Dermis microvascular lymphatic vessel endothelial cell (primary cell): ENCODE data around the gene RNF148. TPM values are rescaled to one million over a fixed set of nuclear protein-coding genes. Genes with fewer than 3 reads are reported as not detected.

Experiments
- DNase-seq, 2 donors: peaks; one replicate each; pipeline versions ENCODE4 v3.0.0 to v3.0.0-alpha.2; 2010; ENCODE audit warnings: low read depth in 2 of 2
- total RNA-seq: library from RNA; depleted of rRNA; stranded (reverse); fragments of >200 nt; gene quantifications from 2 replicates; pipeline ENCODE4 v1.2.1, GENCODE V29; 2014

The RNF148 gene
- 0.51 and 0.89 TPM in 2 replicates for total RNA-seq

DNA sequence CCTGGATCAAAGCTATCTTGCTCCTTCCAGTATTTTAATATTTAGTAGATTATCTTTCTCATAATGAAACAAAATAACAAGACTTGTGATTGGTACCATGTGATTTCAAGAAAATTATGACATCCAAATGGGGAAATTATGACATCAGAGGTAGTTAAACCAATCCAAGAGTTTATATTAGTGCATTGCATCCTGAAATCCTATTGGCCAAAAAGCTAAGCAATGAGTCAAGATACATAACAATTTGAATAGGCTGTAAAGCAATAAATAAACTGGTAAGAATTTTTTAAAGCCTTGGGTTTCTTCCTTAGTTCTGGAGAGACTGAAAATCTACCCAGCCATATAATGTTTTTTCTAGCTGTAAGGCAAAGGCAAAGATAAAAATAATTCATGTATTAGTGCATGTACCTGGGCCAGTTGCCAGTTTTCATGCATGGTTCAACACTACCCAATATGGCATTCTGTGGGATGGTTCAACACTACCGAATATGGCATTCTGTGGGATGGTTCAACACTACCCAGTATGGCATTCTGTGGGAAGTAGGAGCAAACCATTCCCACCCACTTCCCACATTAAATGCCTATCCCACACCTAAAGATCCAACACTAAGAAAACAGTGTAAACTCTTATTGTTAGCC, at the start of gene RNF148:
Gene RNF148, minus strand, starts transcription at position 51 of the 639 bp plus-strand sequence. CDS start 172 bp downstream, outside the sequence.
- DNase-seq, result no peak

GRCh38 chr7:122750389-122750788, 47.7 kb upstream of the RNF148 start:
- DNase-seq, result no peak

DNA sequence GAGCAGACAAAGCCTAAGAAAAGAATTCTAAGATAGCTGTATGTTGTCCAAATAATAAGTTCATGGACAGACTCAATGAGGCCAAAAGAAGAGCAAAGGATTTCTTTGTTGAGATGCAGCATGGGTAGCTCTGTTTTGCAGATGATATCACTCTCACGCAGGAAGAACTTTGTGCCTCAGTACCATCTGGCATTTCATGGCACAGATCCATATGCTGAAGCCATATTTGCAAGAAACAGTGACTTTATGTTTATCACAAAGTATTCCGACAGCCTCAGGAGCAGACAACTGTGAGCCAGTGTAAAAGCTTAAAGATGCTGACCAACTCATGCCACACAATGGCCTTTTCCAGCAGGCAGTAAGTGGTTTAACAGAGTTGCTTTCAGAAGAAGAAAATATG, 45.5 kb upstream of the RNF148 start:
- no peak for DNase-seq

- DNase-seq, result no peak
Measured at GRCh38 chr7:122746948-122747347, 44.2 kb upstream of the RNF148 start.

DNA sequence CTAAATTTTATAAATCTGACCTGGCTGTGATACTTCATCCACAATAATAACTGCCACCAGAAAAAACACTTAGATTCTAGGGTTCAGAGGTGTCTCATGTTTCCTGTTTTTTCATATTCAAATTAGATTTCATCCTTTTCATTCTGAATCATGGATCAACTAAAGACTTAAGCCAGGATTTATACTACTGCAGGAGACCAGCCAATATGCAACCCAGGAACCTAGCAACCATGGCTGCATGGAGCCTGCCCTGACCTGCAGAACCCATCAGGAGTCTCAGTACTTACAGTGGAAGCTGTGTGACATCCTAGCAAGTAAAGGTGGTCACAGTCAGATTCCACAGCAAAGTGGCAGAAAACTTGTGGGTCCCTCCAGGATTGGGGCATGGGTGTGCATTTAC, 40.5 kb upstream of the RNF148 start:
- peak in 1 of 2 donors; percentile 24 for DNase-seq

DNA sequence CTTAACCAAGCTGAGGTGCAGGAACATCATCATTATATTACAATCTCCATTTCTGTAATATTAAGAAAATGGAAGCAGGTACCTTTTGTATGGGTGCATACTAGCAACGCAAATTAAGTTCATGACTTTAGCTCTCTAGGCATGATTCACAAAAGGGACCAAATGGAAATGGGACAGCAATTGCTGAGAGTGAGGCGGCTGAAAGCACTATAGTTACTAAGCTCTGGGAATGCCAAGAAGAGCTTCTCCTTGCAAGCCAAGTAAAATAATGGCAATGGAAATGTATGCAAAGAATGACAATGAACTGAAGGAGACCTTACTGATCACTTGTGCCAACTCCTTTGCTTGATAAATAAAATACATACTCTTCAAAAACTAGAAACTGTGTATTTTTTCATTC, 36.2 kb upstream of the RNF148 start:
- DNase-seq, result no peak

GRCh38 chr7:122736183-122736582, 33.5 kb upstream of the RNF148 start:
- DNase-seq, result no peak

DNA sequence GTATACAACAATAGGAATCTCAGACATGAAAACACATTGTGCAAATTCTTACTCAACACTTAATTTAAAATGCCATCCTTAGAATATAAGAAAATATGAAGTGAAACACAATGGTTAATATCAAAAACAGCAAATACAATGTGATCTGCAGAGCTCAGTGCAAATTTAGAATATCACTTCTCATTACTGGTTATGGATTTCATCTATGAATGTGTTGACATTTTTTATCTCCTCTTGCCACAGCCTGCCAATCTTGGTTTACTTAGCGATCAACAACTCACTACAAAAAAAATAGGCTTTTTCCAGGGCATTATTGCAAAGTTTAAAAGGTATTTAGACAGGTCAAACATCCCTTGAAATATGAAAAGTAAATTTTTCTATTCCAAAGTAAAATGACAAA, 25.0 kb upstream of the RNF148 start:
- no peak for DNase-seq

GRCh38 chr7:122727354-122727753, 24.6 kb upstream of the RNF148 start:
- DNase-seq, result no peak

DNA sequence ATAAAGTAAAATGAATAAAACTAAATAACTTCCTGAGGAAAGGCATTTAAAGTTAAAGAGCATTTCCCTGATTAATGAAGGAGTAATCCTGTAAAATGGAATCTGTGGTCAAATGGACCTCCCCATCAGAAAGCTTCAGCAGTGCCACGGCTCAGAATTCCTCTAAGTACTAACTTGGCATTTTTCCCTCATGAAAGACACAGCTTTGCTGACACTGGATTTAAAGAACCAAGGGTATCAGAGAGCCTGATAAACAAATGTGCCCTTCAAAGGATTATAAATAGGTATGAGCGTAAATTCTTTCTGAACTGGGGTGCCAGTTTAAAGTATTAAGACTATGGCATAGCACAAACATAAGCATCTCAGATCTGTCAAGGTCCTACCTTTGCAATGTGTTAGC, 24.2 kb upstream of the RNF148 start:
- DNase-seq, result no peak

DNA sequence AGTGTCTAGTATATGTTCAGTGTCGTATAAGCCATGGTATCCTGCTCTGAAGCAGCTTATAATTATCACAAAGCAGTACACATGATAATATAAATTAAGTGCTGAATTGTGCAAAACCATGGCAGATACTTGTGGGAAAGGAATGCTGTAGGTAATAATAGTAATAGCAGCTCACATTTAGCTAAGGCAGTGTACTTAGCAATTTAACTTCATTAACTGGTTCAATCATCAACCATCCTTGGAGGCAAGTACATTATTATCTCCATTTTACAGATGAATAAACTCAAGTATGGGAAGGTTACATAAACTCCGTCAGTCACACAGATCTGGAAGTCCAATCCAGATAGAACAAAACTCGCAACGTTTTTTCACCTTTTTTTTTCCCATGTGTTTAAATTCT, 21.6 kb upstream of the RNF148 start:
- no peak for DNase-seq

DNA sequence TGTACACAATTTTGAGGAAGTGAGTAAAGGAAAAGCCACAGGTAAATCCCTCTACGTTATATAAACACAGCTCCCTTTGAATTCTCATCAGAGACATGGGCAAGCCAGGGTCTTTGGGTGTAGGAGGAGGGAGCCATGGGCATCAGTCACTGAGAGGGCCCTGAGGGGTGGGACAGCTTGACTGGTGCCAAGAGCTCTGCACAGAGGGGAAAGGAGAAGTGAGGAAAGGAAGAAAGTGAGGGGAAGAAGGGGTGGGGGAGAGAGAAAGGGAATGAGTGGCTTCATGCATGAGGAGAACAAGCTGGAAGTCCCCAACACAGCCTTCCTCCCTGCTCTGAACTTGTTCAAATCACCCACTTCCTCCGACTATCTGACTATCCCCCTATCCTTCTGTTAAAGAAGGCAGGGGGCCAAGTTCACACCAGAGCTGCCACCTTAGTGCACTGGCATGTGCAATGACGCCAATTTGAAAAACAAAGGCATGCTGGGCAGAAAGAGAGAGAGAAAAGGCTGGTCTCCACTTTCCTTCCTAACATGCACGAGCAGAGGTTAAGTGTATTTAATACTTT, 16.4 kb upstream of the RNF148 start:
- DNase-seq, result no peak

DNA sequence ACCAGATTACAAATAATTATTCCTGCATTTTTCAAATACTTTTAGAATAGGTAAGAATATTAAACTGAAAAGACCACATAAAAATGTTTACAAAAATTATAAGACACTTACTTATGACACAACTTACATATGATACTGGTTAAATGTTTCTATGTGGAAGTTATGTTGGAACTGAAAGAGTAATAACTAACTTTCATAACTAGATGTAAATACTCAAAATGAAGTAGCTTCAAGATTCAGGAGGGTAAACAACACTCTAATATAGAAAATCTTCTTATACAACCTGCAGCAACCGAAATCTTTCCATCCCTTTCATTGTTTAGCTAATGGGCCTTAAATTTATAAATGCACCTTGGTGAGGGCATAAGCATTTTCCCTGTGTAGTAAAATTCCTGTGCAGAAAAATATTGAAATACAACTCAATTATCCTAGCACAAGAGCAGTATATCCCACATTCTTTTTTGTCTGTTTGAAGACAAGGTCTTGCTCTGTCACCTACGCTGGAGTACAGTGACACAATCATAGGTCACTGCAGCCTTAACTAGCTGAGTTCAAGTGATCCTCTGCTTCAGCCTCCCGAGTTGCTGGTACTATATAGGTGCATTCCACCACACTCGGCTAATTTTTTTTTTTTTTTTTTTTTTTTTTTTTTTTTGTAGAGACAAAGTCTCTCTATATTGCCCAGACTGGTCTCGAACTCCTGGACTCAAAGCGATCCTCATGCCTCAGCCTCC, 14.8 kb upstream of the RNF148 start:
- DNase-seq, result no peak

- DNase-seq, result no peak
Measured at GRCh38 chr7:122715183-122715582, 12.5 kb upstream of the RNF148 start.

GRCh38 chr7:122710916-122711315, 8.2 kb upstream of the RNF148 start:
- no peak for DNase-seq

GRCh38 chr7:122709930-122710646, 7.4 kb upstream of the RNF148 start:
- no peak for DNase-seq

GRCh38 chr7:122706836-122707235, 4.1 kb upstream of the RNF148 start:
- no peak for DNase-seq

- DNase-seq, result no peak
Measured at GRCh38 chr7:122699017-122699416, 3.7 kb downstream of the RNF148 start, which contains the start of gene RNF133. Gene RNF133 (minus strand): TSS chr7:122699117. CDS start chr7:122698918, 199 bp downstream.

DNA sequence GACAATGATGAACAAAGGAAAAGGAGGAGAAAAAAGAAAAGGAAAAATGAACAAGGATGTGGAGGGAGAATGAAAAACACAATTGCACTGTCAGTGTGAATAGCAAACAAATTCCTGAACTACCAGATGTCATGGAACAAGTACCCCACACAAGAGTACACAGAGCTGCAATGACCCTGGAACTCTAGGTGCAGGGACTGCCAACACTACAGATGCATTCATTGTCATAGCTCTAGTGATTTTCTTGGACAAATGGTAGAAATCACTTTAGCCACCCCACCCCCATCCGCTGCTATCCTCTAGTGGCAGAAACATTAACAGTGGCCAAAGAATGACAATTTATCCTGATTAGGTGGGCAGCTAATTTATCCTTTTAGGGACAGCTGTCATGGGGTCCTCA, 6.9 kb downstream of the RNF148 start:
- DNase-seq, result no peak

DNA sequence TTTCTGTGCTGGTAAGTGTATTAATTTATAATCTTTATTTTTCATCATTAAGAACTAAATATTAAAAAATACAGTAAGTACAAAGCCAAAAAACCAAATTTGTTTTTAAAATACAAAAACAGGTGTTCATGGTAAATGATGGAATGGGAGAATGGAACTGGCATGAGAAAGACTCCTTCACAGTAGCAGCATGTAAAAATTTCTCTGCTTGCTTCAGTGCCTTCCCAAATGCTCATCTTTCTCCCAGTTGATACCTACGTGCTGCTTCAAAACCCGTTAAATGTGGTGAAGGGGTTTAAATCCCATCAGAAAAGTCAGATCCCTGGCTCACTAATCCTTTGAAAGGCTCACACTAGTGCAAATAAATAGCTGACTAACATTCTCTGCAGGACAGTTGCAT, 8.0 kb downstream of the RNF148 start:
- no peak for DNase-seq

GRCh38 chr7:122692769-122693309, 9.9 kb downstream of the RNF148 start:
- DNase-seq, result no peak
